ENCODE measurements around the gene GORAB. TPM values are rescaled to one million over a fixed set of nuclear protein-coding genes. Genes with fewer than 3 reads are reported as not detected.

The GORAB gene
- total and polyA plus RNA-seq, 2 of the 13 experiments (the other 11 are each of a cell fraction or from before 2014, with no cell fraction given), result 6.6 to 9.2 TPM

GRCh38 chr1:170530972-170531757 is 801 bp upstream of the GORAB start (continued):
- TF ChIP-seq ZFP90 (CRISPR knock-in tag; IDR thresholded peaks at IDR 0.05; ENCODE audit: borderline replicate concordance) (no peak), ATF5 (CRISPR knock-in tag; IDR thresholded peaks at IDR 0.05; ENCODE audit: low read depth) (no peak), ZNF317 (CRISPR knock-in tag; IDR thresholded peaks at IDR 0.05) (0 out of 2 replicates have a peak, but pooled peaks have one; percentile 2), ZNF7 (CRISPR knock-in tag; IDR thresholded peaks at IDR 0.05) (no peak), CHCHD3 (CRISPR knock-in tag; IDR thresholded peaks at IDR 0.05) (no peak), NFRKB (IDR thresholded peaks at IDR 0.05) (no peak), NFKB2 (CRISPR knock-in tag; IDR thresholded peaks at IDR 0.05; ENCODE audit: borderline replicate concordance) (no peak), ZNF296 (CRISPR knock-in tag; conservative IDR thresholded peaks at IDR 0.05) (no peak), RFX3 (CRISPR knock-in tag; IDR thresholded peaks at IDR 0.05) (no peak), ZNF136 (CRISPR knock-in tag; IDR thresholded peaks at IDR 0.05; ENCODE audit: low read depth) (no peak), MAZ (IDR thresholded peaks at IDR 0.05; ENCODE audit: borderline replicate concordance, low read depth, low read length) (no peak), MAZ (CRISPR knock-in tag; IDR thresholded peaks at IDR 0.05; ENCODE audit: low read depth) (no peak), FOXA3 (CRISPR knock-in tag; IDR thresholded peaks at IDR 0.05) (no peak), ELK4 (CRISPR knock-in tag; IDR thresholded peaks at IDR 0.05; ENCODE audit: borderline replicate concordance) (no peak), RBM22 (optimal IDR thresholded peaks at IDR 0.05; ENCODE audit: low read length) (no peak), ZNF460 (CRISPR knock-in tag; IDR thresholded peaks at IDR 0.05; ENCODE audit: borderline replicate concordance) (peak; percentile 18; the same call in 1 of the 2 replicates), IRF1 (CRISPR knock-in tag; IDR thresholded peaks at IDR 0.05; ENCODE audit: low read depth) (no peak), ZNF83 (CRISPR knock-in tag; IDR thresholded peaks at IDR 0.05; ENCODE audit: borderline replicate concordance) (no peak), REST (IDR thresholded peaks at IDR 0.05; ENCODE audit: borderline replicate concordance in 1 of 2, low read depth in 1 of 2, low read length in 2 of 2) (no peak), HOXA5 (CRISPR knock-in tag; IDR thresholded peaks at IDR 0.05) (no peak), ZNF746 (CRISPR knock-in tag; IDR thresholded peaks at IDR 0.05) (no peak), ZNF770 (CRISPR knock-in tag; IDR thresholded peaks at IDR 0.05) (peak; percentile 74; the same call in 1 of the 2 replicates)

All from HepG2 (cell line).